C4-2B (cell line): ENCODE data around the gene SRL.

Source experiments
- H3K27ac ChIP-seq: fragments of 450-650 bp; 2 replicates; pipeline ENCODE4 v1.5.1; 2017
- CTCF ChIP-seq: fragments of 450-650 bp; conservative IDR thresholded peaks from 2 replicates; pipeline ENCODE4 v1.5.1; 2017; ENCODE audit warnings: mild to moderate bottlenecking
- ZFX ChIP-seq: fragments of 450-650 bp; IDR thresholded peaks from 2 replicates; pipeline ENCODE4 v1.6.1; 2017

The SRL gene

DNA sequence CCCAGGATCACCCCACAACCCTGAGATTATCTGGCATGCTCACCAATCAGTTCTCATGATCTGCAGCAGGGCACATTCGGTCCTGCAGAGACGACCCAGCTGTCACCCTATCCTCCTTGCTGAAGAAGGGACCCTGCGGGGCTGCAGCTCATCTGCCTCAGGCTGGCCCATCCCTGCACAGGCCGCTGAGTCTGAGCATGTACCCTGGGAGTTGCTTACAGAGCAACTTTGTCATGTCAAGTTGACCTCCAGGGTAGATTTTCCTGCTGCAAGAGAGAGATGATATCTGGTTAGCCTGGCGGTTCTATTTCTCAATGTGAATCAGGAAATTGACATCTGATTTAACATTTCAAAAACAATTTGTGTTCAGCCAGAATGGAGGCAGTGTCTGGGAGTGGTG, 89.6 kb downstream of the SRL start:
- no peak overlapping the region for H3K27ac ChIP-seq
- TF ChIP-seq CTCF (no peak), ZFX (no peak)

GRCh38 chr16:4147236-4147635, 94.6 kb downstream of the SRL start:
- H3K27ac ChIP-seq: no peak overlapping the region
- no peak for TF ChIP-seq CTCF
- TF ChIP-seq ZFX: no peak

DNA sequence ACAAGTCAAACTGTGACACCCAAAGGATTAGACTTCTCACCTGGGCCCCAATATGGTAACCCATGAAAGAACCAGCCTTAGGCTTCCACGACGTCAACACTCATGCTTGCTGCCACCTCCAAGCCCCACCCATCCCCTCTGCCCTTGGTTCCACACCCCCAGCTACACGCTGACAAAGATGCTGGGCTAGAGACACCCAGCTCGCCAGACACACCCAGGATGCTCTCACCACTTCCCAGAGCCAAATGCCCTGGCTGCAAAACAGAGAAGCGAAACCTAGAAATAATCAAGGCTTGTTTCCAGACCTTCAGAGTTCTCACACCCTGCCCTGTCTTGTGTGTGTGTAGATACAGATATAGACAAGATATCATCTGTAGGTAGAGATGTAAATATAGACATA, 99.6 kb downstream of the SRL start:
- TF ChIP-seq ZFX: no peak
- TF ChIP-seq CTCF: no peak
- H3K27ac ChIP-seq: no peak overlapping the region

- H3K27ac ChIP-seq: no peak overlapping the region
- no peak for TF ChIP-seq CTCF
- no peak for TF ChIP-seq ZFX
Observed at GRCh38 chr16:4141604-4142003, 100.3 kb downstream of the SRL start.

- TF ChIP-seq ZFX (no peak), CTCF (no peak)
- no peak overlapping the region for H3K27ac ChIP-seq
Observed at GRCh38 chr16:4140652-4141051, 101.2 kb downstream of the SRL start.

GRCh38 chr16:4139968-4140367, 101.9 kb downstream of the SRL start:
- no peak for TF ChIP-seq CTCF
- TF ChIP-seq ZFX: no peak
- H3K27ac ChIP-seq: no peak overlapping the region
